GM18909 (cell line): ENCODE measurements around the gene NLRP3.
"Not testable (repeated sequence)": the region's sequence is repeated elsewhere in the genome, so short reads cannot be mapped to it uniquely, and the experiment has no call there.

ENCODE experiments used
- ATAC-seq: cut with Tn5 transposase; IDR thresholded peaks from one replicate; pipeline ENCODE4 v1.9.1; 2021; ENCODE audit warnings: mild to moderate bottlenecking; ENCODE audit not compliant: unreplicated experiment, poor library complexity

NLRP3 gene

GRCh38 chr1:247415423-247416361, at the start of gene NLRP3:
NLRP3 (plus strand) TSS chr1:247416173; CDS start chr1:247418801, 2,628 bp downstream.
- no peak for ATAC-seq

GRCh38 chr1:247366345-247366744, 49.6 kb upstream of the NLRP3 start:
- not testable (repeated sequence) for ATAC-seq

- no peak for ATAC-seq
Observed at GRCh38 chr1:247366926-247367645, 48.9 kb upstream of the NLRP3 start.

- ATAC-seq = no peak
Observed at GRCh38 chr1:247367786-247368422, 48.1 kb upstream of the NLRP3 start.

- no peak for ATAC-seq
Observed at GRCh38 chr1:247368490-247369145, 47.4 kb upstream of the NLRP3 start.

GRCh38 chr1:247370786-247371732, 44.9 kb upstream of the NLRP3 start:
- no peak for ATAC-seq

GRCh38 chr1:247371801-247372259, 44.1 kb upstream of the NLRP3 start:
- no peak for ATAC-seq

GRCh38 chr1:247373721-247374141, 42.2 kb upstream of the NLRP3 start:
- ATAC-seq = no peak

GRCh38 chr1:247374651-247375334, 41.2 kb upstream of the NLRP3 start:
- ATAC-seq = not testable (repeated sequence)

GRCh38 chr1:247375747-247376146, 40.2 kb upstream of the NLRP3 start:
- ATAC-seq = no peak

- ATAC-seq = no peak
Observed at GRCh38 chr1:247376659-247377058, 39.3 kb upstream of the NLRP3 start.

- not testable (repeated sequence) for ATAC-seq
Observed at GRCh38 chr1:247377656-247378055, 38.3 kb upstream of the NLRP3 start.

GRCh38 chr1:247378334-247379073, 37.5 kb upstream of the NLRP3 start:
- no peak for ATAC-seq

GRCh38 chr1:247385283-247385682, 30.7 kb upstream of the NLRP3 start:
- no peak for ATAC-seq

GRCh38 chr1:247386217-247386616, 29.8 kb upstream of the NLRP3 start:
- ATAC-seq = no peak

GRCh38 chr1:247386687-247387086, 29.3 kb upstream of the NLRP3 start:
- no peak for ATAC-seq

- no peak for ATAC-seq
Observed at GRCh38 chr1:247387096-247387495, 28.9 kb upstream of the NLRP3 start.

GRCh38 chr1:247387565-247387964, 28.4 kb upstream of the NLRP3 start:
- ATAC-seq = no peak
